DMS53 treated with DMSO at 0.1 percent for 48 hours (cell line): ENCODE results near the gene CA14.
"Not testable (repeated sequence)": the region's sequence is repeated elsewhere in the genome, so short reads cannot be mapped to it uniquely, and the experiment has no call there.

Experiments
- DNase-seq: peaks from one replicate; lab custom pipeline; 2025; ENCODE audit not compliant: unreplicated experiment; lab: John Stamatoyannopoulos, UW

CA14 gene

DNA sequence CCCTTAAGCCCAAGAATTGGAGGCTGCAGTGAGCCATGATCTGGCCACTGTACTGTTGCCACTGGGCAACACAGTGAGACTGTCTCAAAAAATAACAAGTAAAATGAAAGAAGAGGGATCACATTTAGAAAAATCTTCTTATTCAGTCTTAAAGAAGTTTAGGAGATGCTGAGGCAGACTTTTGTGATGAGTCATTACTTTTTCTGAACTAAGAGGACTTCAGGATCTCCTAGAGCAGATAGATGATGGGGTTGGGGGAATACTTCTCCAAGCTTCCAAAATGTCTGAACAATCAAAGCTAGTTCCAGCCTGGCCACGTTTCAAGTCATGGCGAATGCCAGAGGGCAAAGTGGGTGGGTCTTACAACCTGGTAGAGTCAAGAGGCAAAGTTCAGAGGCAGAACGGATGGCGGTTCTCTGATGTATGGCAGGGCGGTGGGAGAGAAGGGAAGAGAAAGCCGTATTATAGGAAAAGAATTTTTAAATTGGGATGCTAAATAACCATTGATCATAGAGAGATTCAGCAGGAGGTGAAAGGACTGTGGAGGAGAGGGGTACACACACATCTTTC lies 22.6 kb downstream of the CA14 start:
- no peak for DNase-seq

DNA sequence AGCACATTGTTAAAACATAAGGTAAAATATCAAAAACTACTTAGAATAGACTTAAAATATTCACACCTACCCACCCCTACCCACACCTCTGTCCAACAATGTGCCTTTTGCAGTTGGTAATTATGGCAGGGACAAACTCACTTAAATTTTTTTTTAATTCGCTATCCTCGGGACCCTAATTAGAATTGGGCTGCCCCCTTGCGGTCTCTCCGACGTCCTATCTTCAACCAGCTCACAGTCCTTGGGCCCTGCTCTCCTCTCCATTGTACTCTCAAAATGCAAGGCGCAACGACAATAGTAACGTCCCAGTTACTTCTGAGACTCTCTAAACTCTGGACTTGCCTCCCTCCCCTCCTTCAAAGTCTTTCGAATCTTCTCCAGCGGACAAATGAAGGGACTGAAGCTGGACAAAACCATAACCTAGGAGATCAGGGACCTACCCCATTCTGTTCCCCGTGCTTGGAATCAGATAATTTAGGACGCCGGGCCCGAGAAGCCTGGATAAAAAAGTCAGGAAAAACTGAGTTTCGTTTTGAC lies 23.7 kb downstream of the CA14 start:
- peak; percentile 55 for DNase-seq

DNA sequence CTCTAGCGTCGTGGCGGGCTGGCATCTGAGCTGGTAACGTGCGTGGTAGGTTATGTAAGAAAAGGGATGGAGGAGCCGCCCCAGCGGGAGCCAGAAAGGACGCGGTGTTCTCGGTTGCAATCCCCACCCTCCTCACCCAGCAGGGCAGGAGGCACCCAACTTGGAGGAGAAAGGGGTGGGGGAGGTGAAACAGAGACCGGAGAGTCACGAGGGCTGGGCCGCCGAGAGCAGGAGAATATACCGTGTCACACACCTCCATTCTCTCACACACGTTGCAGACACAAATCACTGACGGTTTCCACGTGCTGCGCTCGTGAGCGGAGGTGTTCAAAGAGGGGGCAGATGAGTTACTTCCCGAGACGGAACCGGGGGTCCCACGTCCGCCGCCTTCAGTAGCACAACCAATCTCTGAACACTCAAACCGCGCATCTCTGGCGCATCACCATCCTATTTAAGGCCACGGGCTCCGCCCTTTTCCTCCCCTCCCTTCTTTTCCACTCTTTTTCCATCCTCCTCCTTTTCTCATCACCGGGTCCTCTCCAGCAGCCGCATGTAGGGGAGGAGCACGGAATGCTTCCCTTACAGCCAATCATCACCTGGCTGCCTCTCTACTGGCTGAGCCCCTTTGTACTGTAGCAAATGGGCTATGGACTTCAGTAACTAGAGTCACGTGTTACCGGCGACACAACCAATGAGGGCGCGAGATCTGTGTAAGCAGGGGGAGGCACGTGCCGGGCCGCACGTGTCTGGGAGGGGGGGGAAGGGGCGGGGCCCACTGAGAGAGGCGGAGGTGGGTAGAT lies 24.4 kb downstream of the CA14 start, which contains the start of gene CIART:
CIART (plus strand) TSS at position 797 of the 800 bp plus-strand sequence. CDS start 714 bp downstream, outside the sequence.
- peak; percentile 97 for DNase-seq

DNA sequence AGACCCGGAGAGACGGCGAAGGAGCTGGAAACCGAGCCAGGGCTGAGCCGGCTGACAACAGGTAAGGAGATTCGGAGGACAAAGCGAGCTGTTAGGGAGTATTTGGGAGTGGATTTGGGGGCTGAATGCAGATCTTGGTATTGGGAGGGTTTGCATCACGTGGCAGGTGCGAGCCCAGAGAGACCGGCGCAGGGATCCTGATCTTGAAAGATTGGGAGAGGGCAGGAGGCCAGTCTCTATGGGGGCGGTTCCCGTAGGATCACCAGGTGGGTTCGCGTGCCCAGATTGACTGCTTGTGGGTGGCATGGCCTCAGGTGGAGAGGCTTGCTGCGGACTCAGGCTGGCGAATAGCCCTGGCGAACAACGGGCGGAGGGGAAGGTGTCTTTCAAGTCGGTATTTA lies 25.0 kb downstream of the CA14 start:
- DNase-seq = no peak

DNA sequence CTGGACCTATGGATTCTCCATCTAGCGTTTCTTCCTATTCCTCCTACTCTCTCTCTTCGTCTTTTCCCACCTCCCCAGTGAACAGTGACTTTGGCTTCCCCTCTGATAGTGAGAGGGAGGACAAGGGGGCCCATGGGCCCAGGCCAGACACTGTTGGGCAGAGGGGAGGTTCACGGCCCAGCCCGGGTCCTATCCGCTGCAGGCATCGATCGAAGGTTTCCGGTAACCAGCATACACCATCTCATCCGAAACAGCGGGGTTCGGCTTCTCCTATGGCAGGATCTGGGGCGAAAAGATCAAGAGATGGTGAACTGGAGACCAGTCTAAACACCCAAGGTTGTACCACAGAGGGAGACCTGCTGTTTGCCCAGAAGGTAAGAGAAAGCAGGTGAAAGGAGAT lies 25.7 kb downstream of the CA14 start:
- no peak for DNase-seq

DNA sequence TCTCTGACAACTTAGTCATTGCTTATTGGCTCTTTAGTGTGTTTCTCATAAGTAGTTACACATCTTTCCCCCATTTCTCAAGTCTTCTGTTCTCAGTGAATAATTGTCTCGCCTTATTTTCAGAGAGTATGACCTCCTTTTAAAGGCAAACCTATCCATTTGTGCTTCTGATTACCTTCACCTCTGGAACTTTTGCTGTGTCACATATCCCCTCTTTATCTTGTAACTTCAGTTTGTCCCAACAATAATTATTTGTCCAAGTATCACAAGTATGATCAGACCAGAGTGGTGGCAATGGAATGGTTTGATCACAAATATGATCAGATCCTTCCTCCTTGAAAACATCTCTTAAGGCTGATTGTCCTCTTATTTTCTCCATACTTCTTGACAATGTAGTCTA lies 30.8 kb downstream of the CA14 start:
- DNase-seq = no peak

DNA sequence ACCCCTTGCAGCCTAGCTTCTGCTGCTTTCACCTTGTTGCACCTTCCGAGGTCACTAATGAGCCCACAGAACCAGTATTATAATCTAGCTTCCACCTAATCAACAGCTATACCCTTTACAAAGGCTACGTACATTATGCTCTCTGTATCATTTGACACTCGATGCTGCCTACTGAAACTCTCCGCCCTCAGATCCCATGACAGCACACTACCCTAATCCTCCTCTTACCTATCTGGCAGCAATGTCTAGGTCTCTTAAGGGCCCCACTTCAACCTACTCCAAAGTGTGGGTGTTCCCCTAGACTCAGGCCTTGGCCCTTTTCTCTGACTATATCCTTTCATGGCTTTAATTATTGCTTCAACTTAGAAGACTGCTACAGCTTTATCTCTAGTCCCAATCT lies 31.2 kb downstream of the CA14 start:
- no peak for DNase-seq

DNA sequence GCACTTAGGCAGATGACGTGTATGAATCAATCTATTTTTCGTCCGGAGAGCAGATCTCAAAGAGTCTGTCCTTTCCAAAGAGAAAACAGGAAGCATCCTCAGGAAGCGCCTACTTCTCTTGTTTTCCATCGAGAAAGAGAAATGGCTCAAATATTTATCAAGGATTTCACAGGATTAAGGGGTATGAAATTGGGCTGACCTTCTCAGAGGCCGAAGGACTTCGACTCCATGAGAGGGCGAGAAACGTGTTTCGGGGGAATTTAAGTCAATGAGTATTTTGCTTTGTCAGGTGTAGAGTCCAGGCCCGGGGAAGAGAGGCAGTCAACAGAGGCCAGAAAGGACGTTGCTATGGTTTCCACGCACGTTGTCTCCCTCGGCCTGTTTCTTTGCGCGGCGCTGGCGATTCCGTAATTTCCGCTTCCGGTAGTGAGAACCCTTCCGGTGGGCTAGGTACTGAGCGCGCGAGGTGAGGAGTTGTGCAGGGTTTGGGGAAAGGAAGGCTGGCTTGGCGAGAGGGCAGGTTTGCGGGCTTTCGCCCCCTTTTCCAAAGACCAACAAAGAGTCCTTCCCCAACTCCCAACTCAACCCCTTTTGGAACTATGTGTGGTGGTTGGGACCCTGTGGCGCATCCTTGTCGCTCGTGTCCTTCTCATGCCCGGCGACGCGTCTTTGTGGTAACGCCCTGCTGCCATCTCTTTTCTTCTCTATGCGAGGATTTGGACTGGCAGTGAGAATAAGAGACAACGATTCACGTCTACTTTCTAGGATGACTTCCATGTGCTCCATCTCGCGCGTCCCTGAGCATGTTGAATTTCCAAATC lies 36.1 kb downstream of the CA14 start, which contains the start of gene MRPS21:
MRPS21 (plus strand) TSS at position 429 of the 821 bp plus-strand sequence. CDS start 506 bp downstream, outside the sequence.
- DNase-seq = peak; percentile 82

DNA sequence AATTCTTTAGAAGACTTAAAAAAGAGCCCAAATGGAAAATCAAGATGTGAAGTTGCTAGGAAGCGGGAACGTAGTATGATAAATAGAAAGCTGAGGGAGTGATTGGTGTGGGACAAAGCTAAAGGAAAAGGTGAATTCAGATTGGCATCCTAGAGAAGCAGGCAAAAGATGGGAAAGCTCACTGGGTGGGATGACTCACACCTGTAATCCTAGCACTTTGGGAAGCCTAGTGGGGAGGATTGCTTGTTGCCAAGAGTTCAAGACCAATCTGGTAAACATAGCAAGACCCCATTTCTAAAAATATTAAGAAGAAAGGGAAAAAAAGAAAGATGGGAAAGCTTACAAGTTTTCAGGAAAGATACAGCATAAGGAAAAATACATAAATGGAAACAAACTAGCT lies 37.9 kb downstream of the CA14 start:
- no peak for DNase-seq

DNA sequence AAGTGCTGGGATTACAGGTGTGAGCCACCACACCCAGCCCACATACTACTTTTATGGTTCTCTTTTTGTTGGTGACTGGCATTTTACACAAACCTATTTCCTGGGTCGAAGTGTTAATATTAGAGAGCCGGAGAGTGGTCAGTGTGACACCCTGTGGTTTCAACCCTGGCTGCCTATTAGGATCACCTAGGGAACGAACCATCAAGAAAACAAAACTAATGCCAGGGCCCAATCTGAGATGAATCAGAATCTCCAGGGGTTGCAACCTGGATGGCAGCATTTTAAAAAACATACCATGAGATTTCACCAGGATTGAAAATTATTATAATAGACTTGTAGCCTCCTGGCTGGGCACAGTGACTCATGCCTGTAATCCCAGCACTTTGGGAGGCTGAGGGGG lies 42.1 kb downstream of the CA14 start:
- DNase-seq = no peak

DNA sequence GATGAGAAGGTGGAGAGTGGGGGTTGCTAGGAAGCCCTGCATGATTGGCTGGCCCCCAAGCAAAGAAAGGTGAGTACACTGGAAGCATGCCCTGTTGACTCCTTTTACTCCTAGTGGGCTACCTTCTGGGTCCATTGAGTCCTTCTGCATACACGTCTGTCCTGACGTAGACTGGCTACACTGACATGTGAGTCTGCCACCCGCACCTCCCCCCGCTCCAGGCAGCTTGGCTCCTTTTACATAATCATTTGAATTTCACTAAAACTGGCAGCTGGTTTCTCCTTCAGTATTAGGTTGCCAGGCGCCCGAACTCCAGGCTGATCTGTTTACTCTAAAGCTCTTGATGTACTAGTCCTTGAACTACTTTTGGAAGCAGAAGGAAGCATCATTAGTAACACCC lies 44.8 kb downstream of the CA14 start:
- no peak for DNase-seq

DNA sequence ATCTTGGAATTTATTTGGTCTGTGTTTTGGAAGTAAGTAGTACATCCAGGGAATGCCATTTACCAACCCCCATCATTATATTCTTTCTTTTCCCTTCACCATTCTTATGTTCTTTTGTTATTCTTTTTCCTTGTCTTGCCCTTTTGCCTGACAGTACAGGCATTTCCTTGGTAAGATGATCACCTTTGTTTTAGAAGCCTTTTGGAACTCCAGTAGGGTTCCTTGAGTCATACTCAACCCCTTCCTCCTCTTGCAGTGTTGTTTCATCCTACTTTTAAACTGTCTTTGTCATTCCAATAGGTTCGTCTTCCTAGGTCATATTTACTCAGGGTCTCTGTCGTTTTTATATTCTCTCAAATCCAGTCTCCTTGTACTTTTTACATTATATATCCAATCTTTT lies 45.3 kb downstream of the CA14 start:
- no peak for DNase-seq

DNA sequence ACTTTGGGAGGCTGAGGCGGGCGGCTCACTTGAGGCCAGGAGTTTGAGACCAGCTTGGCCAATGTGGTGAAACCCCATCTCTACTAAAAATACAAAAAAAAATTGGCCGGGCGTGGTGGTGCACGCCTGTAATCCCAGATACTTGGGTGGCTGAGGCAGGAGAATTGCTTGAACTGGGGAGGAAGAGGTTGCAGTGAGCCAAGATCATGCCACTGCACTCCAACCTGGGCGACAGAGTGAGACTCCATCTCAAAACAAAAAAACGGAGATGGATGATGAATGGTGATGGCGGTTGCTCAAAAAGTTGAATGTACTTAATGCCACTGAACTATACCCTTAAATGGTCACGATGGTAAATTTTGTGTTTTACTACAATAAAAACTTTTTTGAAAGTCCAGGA lies 51.0 kb downstream of the CA14 start:
- not testable (repeated sequence) for DNase-seq

DNA sequence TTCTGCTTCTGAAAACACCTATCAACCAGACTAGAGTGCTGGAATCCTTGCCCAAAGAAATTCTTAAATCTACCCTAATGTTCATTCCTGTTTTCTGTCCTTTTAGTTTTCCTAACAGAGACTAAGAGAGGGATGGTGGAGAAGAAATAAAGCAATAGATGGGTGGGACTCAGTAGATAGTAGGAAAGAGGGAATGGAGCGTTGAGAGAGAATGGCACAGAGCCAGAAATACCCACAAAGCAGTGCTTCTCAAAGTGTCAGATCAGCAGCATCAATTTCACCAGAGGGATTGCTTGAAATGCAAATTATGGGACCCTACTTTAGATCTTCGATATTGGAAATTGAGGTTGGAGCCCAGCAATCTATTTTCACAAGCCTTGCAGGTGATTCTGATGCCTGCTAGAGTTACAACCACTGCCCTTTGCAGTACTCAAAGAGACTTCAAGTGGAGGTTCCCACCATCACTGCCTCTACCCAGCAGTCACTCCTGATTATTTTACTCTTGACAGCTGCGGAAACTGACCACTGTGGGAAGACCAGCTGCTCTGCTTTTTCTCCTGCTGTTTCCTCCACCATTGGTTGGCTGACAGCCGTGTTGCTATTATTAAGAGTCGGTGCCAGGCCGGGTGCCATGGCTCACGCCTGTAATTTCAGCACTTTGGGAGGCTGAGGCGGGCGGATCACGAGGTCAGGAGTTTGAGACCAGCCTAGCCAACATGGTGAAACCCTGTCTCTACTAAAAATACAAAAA lies 52.4 kb downstream of the CA14 start:
- DNase-seq = peak; percentile 11

DNA sequence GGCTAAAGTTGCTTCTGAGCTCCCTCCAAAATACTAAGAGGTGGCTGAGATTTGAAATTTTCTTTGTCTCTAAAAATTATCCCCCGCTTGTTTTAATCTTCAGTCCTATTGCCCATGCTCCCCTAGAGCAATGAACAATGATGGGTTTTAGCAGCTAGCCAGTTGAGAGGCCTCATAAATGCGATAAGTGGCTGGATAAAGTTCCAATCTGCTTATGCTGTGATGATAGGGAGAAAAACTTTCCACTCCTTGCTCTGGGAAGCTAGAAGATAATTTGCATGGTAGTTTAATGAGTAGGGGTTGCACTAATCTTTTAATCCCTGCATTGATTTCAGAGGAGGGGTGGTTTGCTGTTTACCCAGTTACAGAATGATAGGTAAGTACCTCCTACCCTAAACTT lies 54.2 kb downstream of the CA14 start:
- DNase-seq = no peak
